Measurements from ENCODE around the gene ZFAND3.

ZFAND3 gene

GRCh38 chr6:37827603-37828265, 8.2 kb downstream of the ZFAND3 start:
- DNase-seq (ENCODE audit: low read depth), result no peak

GRCh38 chr6:37830225-37830624, 10.7 kb downstream of the ZFAND3 start:
- DNase-seq (ENCODE audit: low read depth), result no peak

GRCh38 chr6:37831457-37831856, 11.9 kb downstream of the ZFAND3 start:
- no peak for DNase-seq (ENCODE audit: low read depth)

GRCh38 chr6:37835923-37836322, 16.4 kb downstream of the ZFAND3 start:
- no peak for DNase-seq (ENCODE audit: low read depth)

DNA sequence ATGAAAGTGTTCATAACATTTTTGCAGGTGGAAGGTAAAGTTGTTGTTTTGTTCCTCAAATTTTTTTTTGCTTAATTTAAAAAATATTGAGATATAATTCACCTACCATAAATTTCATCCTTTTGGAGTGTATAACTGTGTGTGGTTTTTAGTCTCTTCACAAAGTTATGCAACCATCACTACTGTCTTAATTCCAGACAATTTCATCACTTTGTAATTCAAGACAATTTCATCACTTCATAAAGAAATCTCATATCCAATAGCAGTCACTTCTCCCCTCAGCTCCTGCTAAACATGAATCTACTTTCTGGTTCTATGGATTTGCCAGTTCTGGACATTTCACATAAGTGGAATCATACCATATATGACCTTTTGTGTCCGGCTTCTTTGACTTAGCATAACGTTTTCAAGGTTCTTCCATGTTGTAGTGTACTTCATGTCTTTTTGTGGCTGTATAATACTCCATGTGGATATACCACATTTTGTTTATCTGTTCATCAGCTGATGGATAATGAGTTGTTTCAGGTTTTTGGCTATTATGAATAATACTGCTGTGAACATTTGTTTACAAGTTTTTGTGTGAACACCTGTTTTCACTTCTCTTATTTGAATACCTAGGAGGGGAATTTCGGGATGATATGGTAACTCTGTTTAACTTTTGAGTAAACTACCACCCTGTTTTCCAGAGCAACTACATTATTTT, 18.8 kb downstream of the ZFAND3 start:
- no peak for DNase-seq (ENCODE audit: low read depth)

DNA sequence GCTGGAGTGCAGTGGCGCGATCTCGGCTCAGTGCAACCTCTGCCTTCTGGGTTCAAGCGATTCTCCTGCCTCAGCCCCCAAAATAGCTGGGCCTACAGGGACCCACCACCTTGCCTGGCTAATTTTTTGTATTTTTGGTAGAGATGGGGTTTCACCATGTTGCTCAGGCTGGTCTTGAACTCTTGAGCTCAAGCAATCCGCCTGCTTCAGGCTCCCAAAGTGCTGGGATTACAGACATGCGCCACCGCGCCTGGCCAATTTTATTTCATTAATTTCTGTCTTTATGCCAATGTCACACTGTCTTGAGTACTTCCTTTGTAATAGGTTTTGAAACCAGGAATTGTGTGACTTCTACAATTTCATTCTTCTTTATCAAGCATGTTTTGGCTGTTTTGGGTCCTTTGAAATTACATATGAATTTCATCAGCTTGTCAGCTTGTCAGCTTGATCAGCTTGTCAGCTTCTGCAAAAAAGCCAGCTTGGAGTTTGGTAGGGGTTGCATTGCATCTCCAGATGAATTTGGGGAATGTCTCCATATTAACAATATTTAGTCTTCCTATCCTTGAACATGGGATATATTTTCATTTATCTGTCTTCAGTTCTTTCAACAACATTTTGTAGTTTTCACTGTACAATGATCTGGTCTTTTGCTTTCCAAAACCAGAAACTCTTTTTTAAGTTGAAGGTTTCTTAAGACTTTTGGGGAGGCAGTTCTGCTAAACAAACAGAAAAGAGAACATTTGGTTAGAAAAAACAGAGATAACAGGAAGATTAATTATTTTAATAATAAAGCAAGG, 20.8 kb downstream of the ZFAND3 start:
- no peak for DNase-seq (ENCODE audit: low read depth)

GRCh38 chr6:37840940-37841300, 21.4 kb downstream of the ZFAND3 start:
- DNase-seq (ENCODE audit: low read depth), result no peak

GRCh38 chr6:37845026-37845911, 25.7 kb downstream of the ZFAND3 start:
- no peak for DNase-seq (ENCODE audit: low read depth)

- peak; percentile 45 for DNase-seq (ENCODE audit: low read depth)
Observed at GRCh38 chr6:37845930-37846329, 26.4 kb downstream of the ZFAND3 start.

DNA sequence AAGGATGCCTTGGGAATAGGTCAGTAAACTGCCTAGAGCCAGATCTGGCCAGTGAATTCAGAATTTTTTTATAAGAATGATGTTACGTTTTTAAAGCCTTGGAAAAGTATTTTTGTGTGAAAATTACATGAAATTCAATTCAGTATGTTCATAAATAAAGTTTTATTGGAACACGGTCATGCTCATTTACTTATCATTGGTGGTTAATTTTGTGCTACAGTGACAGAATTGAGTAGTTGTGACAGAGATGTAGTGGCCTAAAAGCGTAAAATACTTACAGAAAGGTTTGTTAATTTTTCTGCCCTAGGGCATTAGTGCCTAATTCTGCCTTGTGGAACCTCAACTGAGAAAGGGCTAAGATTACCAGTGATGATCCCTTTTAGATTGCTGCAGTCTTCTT, 28.2 kb downstream of the ZFAND3 start:
- no peak for DNase-seq (ENCODE audit: low read depth)

GRCh38 chr6:37848371-37848770, 28.8 kb downstream of the ZFAND3 start:
- no peak for DNase-seq (ENCODE audit: low read depth)

DNA sequence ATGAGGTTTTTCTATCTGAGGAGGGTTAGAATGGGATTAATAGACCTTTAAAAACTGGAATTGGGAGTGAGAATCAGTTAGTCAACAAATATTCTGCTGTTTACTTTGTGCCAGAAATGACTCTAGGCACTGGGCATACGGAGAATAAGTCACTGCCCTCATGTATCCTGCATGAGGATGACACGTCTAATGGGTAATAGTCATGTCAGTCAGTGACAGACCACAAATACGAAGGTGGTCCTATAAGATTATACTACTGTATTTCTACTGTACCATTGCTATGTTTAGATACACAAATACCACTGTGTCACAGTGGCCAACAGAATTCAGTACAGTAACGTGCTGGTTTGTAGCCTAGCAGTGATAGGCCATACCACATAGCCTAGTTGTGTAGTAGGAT, 30.7 kb downstream of the ZFAND3 start:
- DNase-seq (ENCODE audit: low read depth), result peak; percentile 18

DNA sequence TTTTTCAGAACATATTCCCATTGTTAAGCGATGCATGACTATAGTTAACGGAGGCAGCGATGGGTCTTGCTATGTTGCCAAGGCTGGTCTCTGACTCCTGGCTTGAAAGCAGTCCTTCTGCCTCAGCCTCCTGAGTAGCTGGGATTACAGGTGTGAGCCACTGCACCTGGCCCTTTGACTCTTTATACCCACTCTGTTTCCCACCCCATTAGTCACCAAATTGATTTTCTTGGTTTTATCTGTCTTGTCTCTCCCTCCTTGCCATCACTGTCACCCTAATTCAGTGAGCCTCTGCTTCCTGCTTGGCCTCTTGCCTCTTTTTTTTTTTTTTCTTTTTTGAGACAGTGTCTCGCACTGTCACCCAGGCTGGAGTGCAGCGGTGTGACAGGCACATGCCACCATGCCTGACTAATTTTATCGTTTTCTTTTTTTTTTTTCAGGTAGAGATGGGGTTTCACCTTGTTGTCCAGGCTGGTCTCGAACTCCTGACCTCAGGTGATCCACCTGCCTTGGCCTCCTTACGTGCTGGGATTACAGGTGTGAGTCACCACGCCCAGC, 31.3 kb downstream of the ZFAND3 start:
- DNase-seq (ENCODE audit: low read depth), result no peak

- no peak for DNase-seq (ENCODE audit: low read depth)
Observed at GRCh38 chr6:37851997-37852524, 32.5 kb downstream of the ZFAND3 start.

DNA sequence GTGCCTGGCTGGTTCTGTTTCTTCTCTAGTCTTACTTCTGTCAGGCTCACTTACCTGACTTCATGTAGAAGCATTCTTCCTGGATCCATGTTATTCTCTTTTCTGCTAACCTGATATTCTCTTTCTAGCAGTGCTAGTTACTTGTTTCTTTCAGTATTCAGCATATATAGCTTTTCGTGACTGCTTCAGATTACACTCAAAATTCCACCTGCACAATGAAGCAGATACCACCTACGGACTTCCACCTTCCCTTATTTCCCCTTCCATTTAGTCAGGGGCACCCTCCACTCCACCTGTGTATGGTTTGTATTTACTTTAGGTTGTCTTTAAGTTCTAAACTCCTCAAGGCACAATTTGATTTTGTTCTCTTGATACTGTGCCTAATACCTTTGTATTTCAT, 36.8 kb downstream of the ZFAND3 start:
- DNase-seq (ENCODE audit: low read depth), result no peak

DNA sequence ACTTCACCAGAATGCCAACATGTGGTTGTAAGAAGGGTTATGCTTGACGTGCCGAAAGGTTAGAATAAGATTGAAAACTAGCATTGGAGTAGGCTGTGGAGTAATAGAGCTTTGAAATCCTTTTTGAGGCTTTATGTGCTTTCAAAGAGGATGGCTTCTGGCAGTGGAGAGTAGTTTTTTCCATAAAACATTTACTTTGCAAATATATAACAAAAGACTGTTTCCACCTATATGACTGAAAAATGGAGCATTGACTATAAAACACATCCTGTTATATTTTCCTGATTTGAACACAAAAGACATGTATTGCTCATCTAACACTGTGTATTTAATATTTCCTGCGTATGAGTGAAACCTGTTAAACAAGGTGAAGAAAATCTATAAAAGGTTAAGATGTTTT, 38.8 kb downstream of the ZFAND3 start:
- DNase-seq (ENCODE audit: low read depth), result no peak

DNA sequence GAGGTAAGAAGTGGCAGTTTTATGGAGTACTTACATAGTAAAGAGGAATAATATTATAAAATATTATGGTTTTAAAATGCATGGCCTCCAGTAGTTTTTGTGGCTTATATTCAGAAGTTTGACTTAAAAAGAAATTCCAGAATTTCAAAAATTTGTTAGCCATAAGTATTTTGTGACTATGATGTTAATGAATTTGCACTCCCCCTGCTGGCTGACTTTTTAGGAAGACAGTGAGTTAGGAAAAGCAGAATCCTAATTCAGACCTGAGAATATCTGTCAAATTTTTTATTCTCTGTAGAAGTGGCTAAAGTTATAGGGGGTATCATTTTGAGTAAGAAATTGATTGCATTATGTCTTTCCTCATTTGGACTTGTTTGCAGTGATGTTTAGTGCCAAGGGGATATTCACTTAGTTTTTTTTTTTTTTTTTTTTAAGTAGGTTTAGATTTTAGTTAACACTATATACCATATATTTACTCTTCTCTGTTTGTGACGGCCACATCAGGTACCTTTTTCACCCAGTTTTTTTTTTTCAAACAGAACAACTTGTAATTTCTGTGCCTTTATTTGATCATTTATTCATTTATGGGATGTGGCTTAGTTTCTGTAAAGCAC, 40.8 kb downstream of the ZFAND3 start:
- DNase-seq (ENCODE audit: low read depth), result peak; percentile 73

DNA sequence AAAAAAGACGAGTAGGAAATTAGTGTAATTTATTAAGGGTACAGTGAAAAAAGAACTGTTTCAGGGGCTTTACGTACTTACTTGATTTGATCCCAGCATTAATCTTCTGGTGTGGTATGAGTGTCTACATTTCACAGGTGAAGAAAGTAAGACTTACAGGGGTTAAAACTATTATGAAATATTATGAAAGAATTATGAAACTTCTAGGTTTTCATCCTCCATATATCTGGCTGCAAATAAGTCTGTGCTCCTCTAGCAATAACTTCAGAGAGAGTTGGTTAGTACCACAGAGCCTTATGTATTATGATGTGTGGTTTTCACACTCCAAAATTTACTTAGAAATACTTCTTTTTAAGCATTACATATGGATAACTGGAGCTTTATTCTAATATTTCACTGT, 41.9 kb downstream of the ZFAND3 start:
- no peak for DNase-seq (ENCODE audit: low read depth)

- DNase-seq (ENCODE audit: low read depth), result no peak
Observed at GRCh38 chr6:37862430-37862829, 42.9 kb downstream of the ZFAND3 start.

DNA sequence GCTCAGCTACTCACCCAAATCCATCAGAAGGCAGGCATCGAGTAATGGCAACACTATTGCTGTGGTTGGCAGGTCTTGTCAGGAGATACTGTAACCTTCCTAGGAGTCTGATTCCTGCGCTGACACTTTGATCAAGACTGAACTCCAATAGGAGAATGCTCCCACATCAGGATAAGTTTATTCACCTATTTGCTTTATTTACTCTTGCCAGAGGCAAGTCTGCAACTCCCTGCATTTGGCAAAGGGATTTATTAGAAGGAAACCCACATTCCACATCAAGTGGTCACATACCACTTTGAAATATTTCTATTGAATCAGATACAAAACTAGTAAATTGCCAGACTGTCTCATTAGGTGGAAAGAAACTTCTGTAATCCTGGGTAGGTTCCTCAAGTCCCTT, 43.5 kb downstream of the ZFAND3 start:
- peak; percentile 57 for DNase-seq (ENCODE audit: low read depth)

GRCh38 chr6:37864250-37864649, 44.7 kb downstream of the ZFAND3 start:
- no peak for DNase-seq (ENCODE audit: low read depth)
